Nephron progenitor cell (in vitro differentiated cells): ENCODE results near the gene ZBTB47.

Source experiments
- DNase-seq: peaks from one replicate; pipeline ENCODE4 v3.0.0; 2021
- H3K27ac Mint-ChIP-seq: 2 replicates; pipeline ENCODE4 v1.8.0; 2021; ENCODE audit warnings: mild to moderate bottlenecking, moderate library complexity, mixed read lengths
- H3K27me3 Mint-ChIP-seq: 2 replicates; pipeline ENCODE4 v1.8.0; 2021; ENCODE audit warnings: mild to moderate bottlenecking, low read depth, mixed read lengths; ENCODE audit not compliant: poor library complexity
- H3K36me3 Mint-ChIP-seq: 2 replicates; pipeline ENCODE4 v1.8.0; 2021; ENCODE audit warnings: low read depth, mixed read lengths
- H3K4me1 Mint-ChIP-seq: 2 replicates; pipeline ENCODE4 v1.8.0; 2021; ENCODE audit warnings: mixed read lengths
- H3K4me3 Mint-ChIP-seq: 2 replicates; pipeline ENCODE4 v1.8.0; 2021; ENCODE audit warnings: mild to moderate bottlenecking, moderate library complexity, mixed read lengths
- H3K9me3 Mint-ChIP-seq: 2 replicates; pipeline ENCODE4 v1.8.0; 2021; ENCODE audit warnings: mild to moderate bottlenecking, moderate library complexity, mixed read lengths
- TF ChIP-seq, protein P1 (sequence below): fragments of 200-600 bp; sonication (generic); IDR thresholded peaks from 2 replicates; pipeline ENCODE4 v1.5.0; 2021; ENCODE audit warnings: antibody characterized with exemption

ZBTB47 gene

GRCh38 chr3:42712688-42713372 lies 59.3 kb downstream of the ZBTB47 start:
- Mint-ChIP-seq H3K4me1 (no peaks in the 10 kb centered on the region), H3K9me3 (no peaks in the 10 kb centered on the region), H3K4me3 (no peak overlapping the region), H3K36me3 (no peaks in the 10 kb centered on the region), H3K27ac (no peak overlapping the region), H3K27me3 (peaks cover 11% of the 10 kb centered on the region)
- TF ChIP-seq, protein P1, sequence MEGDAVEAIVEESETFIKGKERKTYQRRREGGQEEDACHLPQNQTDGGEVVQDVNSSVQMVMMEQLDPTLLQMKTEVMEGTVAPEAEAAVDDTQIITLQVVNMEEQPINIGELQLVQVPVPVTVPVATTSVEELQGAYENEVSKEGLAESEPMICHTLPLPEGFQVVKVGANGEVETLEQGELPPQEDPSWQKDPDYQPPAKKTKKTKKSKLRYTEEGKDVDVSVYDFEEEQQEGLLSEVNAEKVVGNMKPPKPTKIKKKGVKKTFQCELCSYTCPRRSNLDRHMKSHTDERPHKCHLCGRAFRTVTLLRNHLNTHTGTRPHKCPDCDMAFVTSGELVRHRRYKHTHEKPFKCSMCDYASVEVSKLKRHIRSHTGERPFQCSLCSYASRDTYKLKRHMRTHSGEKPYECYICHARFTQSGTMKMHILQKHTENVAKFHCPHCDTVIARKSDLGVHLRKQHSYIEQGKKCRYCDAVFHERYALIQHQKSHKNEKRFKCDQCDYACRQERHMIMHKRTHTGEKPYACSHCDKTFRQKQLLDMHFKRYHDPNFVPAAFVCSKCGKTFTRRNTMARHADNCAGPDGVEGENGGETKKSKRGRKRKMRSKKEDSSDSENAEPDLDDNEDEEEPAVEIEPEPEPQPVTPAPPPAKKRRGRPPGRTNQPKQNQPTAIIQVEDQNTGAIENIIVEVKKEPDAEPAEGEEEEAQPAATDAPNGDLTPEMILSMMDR = no peak
- no peak for DNase-seq

- no peak overlapping the region for H3K4me3 Mint-ChIP-seq
- H3K36me3 Mint-ChIP-seq = no peaks in the 10 kb centered on the region
- H3K9me3 Mint-ChIP-seq = no peaks in the 10 kb centered on the region
- no peaks in the 10 kb centered on the region for H3K4me1 Mint-ChIP-seq
- TF ChIP-seq, protein P1 = no peak
- DNase-seq = no peak
- no peak overlapping the region for H3K27ac Mint-ChIP-seq
- peaks cover 11% of the 10 kb centered on the region for H3K27me3 Mint-ChIP-seq
These were observed 60.2 kb downstream of the ZBTB47 start for GRCh38 chr3:42713747-42714146.

DNA sequence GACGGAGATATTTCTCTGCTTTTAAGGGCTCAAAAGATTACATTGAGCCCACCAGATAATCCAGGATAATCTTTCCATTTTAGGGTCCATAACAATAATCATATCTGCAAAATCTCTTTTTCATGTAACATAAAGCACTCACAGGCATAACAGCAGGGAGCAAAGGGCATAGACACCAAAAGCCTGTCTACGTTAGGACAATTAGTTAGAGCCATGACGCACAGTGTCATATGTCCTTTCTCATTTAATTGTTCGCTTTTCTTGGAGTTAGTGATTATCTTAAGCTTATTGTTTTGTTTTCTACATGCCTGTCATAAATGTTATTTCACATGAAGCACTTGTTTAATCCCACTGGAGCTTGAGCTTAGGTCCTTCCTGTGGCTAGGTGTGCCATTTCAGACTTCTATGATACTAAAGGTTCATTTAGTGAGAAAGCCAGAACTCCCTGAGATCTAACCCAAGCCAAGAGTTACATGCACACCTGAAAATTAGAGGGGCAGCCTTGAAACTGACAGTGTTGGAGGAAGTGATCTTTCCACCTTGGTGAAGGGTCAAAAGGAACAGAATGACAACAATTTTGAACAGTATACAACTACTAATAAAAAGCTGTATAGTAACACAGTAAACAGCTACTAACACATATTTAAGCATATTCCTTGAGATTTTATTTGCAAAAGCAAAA lies 60.8 kb downstream of the ZBTB47 start:
- Mint-ChIP-seq H3K4me3 (no peak overlapping the region), H3K9me3 (no peaks in the 10 kb centered on the region), H3K27ac (no peak overlapping the region), H3K36me3 (no peaks in the 10 kb centered on the region), H3K27me3 (peaks cover 13% of the 10 kb centered on the region), H3K4me1 (no peaks in the 10 kb centered on the region)
- TF ChIP-seq, protein P1 = no peak
- no peak for DNase-seq
